A549 (cell line): Measurements from ENCODE around the gene FBLN1.
"Not testable (repeated sequence)": the region's sequence is repeated elsewhere in the genome, so short reads cannot be mapped to it uniquely, and the experiment has no call there.

Experiments used
- BHLHE40 ChIP-seq: IDR thresholded peaks from 2 replicates; pipeline ENCODE4 v1.6.1; 2012; ENCODE audit warnings: low read depth, low read length, inconsistent platforms
- CHD2 ChIP-seq: fragments of 150-350 bp; IDR thresholded peaks from 2 replicates; pipeline ENCODE4 v1.6.1; 2014; ENCODE audit warnings: low read length; ENCODE audit not compliant: partially characterized antibody
- CTCF ChIP-seq: fragments of >200 bp; sonication (Bioruptor Twin); formaldehyde crosslinking; IDR thresholded peaks from 3 replicates; pipeline ENCODE4 v1.5.1; 2016
- FOSL2 ChIP-seq, 2 experiments: fragments of 450-650 bp in 1 of 2; fragments of >200 bp in 1 of 2; sonication (Bioruptor Twin) in 1 of 2; formaldehyde crosslinking; IDR thresholded peaks; 2 replicates each; pipeline versions ENCODE4 v1.5.0 to v1.6.1; 2016 to 2020; ENCODE audit warnings: mild to moderate bottlenecking in 1 of 2, moderate library complexity in 1 of 2
- HDAC2 ChIP-seq: fragments of 200-600 bp; sonication (generic); IDR thresholded peaks from 2 replicates; pipeline ENCODE4 v1.6.1; 2016
- HEYL ChIP-seq: fragments of 250-450 bp; sonication (Bioruptor Pico); IDR thresholded peaks from 2 replicates; pipeline ENCODE4 v1.8.0; 2021; ENCODE audit warnings: mild to moderate bottlenecking, moderate library complexity
- HMGXB4 ChIP-seq: fragments of 250-450 bp; sonication (Bioruptor Pico); IDR thresholded peaks from 2 replicates; pipeline ENCODE4 v1.5.0; 2021; ENCODE audit warnings: mild to moderate bottlenecking, moderate library complexity, borderline replicate concordance
- KDM5A ChIP-seq: fragments of 200-600 bp; sonication (generic); IDR thresholded peaks from 2 replicates; pipeline ENCODE4 v1.6.1; 2016; ENCODE audit warnings: antibody characterized with exemption, mild to moderate bottlenecking
- MYC ChIP-seq: IDR thresholded peaks from 2 replicates; pipeline ENCODE4 v1.6.1; 2012; ENCODE audit warnings: mild to moderate bottlenecking, inconsistent platforms, low read length, improper control_type of control experiment, borderline replicate concordance
- RAD21 ChIP-seq, 2 experiments: fragments of >200 bp in 1 of 2; sonication (Bioruptor Twin) in 1 of 2; formaldehyde crosslinking in 1 of 2; IDR thresholded peaks in 1 of 2; conservative IDR thresholded peaks in 1 of 2; 2 replicates in 1 of 2; 3 replicates in 1 of 2; pipeline ENCODE4 v1.6.1; 2012 to 2018; ENCODE audit warnings: inconsistent platforms in 1 of 2
- REST ChIP-seq: fragments of 200-600 bp; sonication (generic); IDR thresholded peaks from 2 replicates; pipeline ENCODE4 v1.6.1; 2016; ENCODE audit warnings: antibody characterized with exemption, mild to moderate bottlenecking, moderate library complexity
- SMC3 ChIP-seq: fragments of >200 bp; sonication (Bioruptor Twin); formaldehyde crosslinking; IDR thresholded peaks from 3 replicates; pipeline ENCODE4 v1.6.1; 2018; ENCODE audit warnings: inconsistent platforms
- SREBF2 ChIP-seq: fragments of 450-650 bp; IDR thresholded peaks from 2 replicates; pipeline ENCODE4 v1.6.1; 2014; ENCODE audit warnings: mild to moderate bottlenecking, moderate library complexity
- USF2 ChIP-seq: fragments of 450-650 bp; IDR thresholded peaks from 2 replicates; pipeline ENCODE4 v1.6.1; 2014; ENCODE audit warnings: antibody characterized with exemption

- not testable (repeated sequence) for TF ChIP-seq CTCF; CHD2; SMC3; KDM5A; USF2; SREBF2; REST; RAD21 (conservative IDR thresholded peaks at IDR 0.05 in 1 of 2, IDR thresholded peaks at IDR 0.05 in 1 of 2); MYC; HDAC2; FOSL2 (IDR thresholded peaks at IDR 0.05); FOSL2 (CRISPR knock-in tag; IDR thresholded peaks at IDR 0.05); BHLHE40; HEYL (CRISPR knock-in tag); HMGXB4 (CRISPR knock-in tag)
Measured at GRCh38 chr22:45495616-45496015, 7.1 kb upstream of the FBLN1 start.
